Retinal pigment epithelial cell (primary cell): ENCODE measurements around the gene TMEM239.

Experiments
- DNase-seq: peaks from one replicate; pipeline ENCODE4 v3.0.0-alpha.2; 2010; ENCODE audit warnings: low read depth
- H3K4me3 ChIP-seq: 2 replicates; pipeline ENCODE4 v1.5.1; 2011; ENCODE audit warnings: mild to moderate bottlenecking, low read length, control low read depth, moderate library complexity
- TF ChIP-seq, protein P1 (sequence below): conservative IDR thresholded peaks from 2 replicates; pipeline ENCODE4 v1.5.1; 2011; ENCODE audit warnings: low read depth, low read length, control low read depth, inconsistent platforms

The TMEM239 gene

DNA sequence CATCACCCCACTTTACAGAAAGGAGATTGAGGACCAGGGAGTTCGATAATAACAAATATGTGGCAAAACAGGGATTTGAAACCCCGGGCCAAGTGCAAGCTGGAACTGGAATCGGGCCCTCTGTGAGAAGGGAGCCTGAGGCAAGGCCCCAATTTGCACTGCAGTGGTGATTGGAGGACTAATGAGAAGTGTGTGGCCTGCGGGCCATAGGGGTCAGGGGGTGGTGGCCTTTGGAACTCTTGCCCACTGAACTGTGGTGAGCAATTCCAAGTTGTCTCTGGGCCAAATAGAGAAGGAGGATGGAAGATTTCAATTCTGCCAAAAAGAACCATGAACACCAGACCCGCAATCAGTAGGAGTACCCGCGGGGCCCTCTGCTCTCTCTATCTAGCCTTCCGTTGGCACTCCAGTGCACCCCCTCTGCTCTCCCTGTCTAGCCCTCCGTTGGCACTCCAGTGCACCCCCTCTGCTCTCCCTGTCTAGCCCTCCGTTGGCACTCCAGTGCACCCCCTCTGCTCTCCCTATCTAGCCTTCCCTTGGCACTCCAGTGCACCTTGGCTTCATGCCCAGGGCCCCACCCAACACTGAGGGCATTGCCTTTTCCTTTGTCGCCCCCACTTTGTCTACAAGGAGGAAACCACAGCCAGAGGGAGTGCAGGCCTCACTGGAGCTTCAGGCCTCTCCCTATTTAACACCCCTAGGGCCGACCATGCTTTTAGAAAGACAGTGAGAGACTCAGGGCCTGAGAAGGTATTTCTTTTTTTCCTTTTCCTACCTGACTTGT, 51.1 kb downstream of the TMEM239 start:
- no peak for DNase-seq
- TF ChIP-seq, protein P1, sequence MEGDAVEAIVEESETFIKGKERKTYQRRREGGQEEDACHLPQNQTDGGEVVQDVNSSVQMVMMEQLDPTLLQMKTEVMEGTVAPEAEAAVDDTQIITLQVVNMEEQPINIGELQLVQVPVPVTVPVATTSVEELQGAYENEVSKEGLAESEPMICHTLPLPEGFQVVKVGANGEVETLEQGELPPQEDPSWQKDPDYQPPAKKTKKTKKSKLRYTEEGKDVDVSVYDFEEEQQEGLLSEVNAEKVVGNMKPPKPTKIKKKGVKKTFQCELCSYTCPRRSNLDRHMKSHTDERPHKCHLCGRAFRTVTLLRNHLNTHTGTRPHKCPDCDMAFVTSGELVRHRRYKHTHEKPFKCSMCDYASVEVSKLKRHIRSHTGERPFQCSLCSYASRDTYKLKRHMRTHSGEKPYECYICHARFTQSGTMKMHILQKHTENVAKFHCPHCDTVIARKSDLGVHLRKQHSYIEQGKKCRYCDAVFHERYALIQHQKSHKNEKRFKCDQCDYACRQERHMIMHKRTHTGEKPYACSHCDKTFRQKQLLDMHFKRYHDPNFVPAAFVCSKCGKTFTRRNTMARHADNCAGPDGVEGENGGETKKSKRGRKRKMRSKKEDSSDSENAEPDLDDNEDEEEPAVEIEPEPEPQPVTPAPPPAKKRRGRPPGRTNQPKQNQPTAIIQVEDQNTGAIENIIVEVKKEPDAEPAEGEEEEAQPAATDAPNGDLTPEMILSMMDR: no peak
- no peak overlapping the region for H3K4me3 ChIP-seq
